ENCODE results near the gene GALNS. TPM values are rescaled to one million over a fixed set of nuclear protein-coding genes. Genes with fewer than 3 reads are reported as not detected.

GALNS gene
- total and polyA plus RNA-seq, 2 donors (not counting 1 experiment from before 2014, with no cell fraction given): 45.5 to 68.4 TPM

DNA sequence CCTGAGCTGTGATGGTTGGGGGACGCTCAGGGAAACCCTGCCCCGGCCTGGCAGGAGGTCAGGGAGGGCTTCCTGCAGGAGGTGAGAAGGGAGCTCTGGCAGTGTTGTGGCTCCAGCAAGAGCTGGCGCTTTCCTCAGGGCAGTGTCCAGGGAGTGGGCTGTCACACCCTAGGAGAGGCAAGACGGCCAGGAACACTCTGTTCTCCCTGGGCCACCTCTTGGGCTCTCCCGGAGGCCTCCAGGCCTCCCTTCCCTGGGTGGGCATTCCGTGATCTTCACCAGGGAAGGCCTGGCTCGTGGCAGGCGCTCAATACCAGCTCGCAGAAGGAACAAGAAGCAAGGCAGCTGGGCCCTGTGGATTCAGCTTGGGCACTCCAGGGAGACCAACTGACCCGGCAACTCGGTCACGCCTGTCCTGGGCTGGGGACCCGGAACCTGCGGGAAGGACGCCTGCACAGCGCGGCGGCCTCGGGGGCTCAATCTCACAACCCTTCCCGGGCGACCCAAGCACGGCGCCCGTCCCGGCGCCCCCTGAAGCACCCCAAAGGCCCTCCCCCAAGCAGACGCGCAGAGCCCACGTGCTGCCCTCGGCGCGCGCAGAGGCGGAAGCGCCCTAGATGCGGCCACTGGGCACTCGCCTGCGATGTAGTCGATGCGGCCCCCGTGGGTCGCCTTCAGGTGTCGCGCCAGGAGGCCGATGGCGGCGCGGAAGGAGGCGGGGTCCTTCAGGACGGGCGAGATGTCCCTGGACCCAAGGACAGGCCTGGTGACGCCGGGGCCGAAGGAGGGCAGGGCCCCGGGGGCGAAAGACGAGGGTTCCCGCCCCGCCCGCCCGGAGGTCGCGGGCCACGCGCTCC lies 45.6 kb downstream of the GALNS start:
- H4K20me1 ChIP-seq (ENCODE audit: control insufficient read depth, insufficient read depth, low read length, poor library complexity, severe bottlenecking): peaks cover 39% of the 10 kb centered on the region
- Mint-ChIP-seq H3K27ac (peak overlapping the region; percentile 96), H3K27me3 (no peaks in the 10 kb centered on the region), H3K4me3 (peak overlapping the region; percentile 92), H3K9me3 (ENCODE audit: insufficient read depth) (no peaks in the 10 kb centered on the region), H3K4me1 (peaks cover 19% of the 10 kb centered on the region)
- peak overlapping the region; percentile 79 for H3K9ac ChIP-seq (ENCODE audit: low read length)
- ChIA-PET CTCF (interaction anchor here (0.9 to 3.9 kb wide), 12 partner anchors 10 to 406 kb away, joined by 3 to 23 read pairs (median 4); partner anchors contain the start of genes GALNS, TRAPPC2L and ZNF778), POLR2A (interaction anchor here (0.7 to 2.3 kb wide), 7 partner anchors 10 to 406 kb away, joined by 3 to 11 read pairs (median 5); partner anchors contain the start of genes GALNS, TRAPPC2L and ZNF778)
- H3K27ac ChIP-seq (ENCODE audit: low read length in 2 of 2): peak overlapping the region; percentile 61 to 65
- ATAC-seq (ENCODE audit: low read depth): peak; percentile 40
- peaks cover 15% of the 10 kb centered on the region for H3K79me2 ChIP-seq (ENCODE audit: control insufficient read depth, insufficient read depth, low read length)
- intact Hi-C loops (cut with micrococcal nuclease): loop anchor here (1.0 kb wide), 1 partner anchor 406 kb away; the partner anchor contains the start of gene ZNF778
- peaks cover 0 to 23% of the 10 kb centered on the region in 2 experiments for H3K36me3 ChIP-seq (replicated peaks in 1 of 2; ENCODE audit: control extremely low read depth in 1 of 2, control insufficient read depth in 1 of 2, extremely low read depth in 1 of 2, insufficient read depth in 2 of 2, low read length in 1 of 2)
- TF ChIP-seq CTCF (IDR thresholded peaks at IDR 0.05): no peak
- TF ChIP-seq EZH2 (IDR thresholded peaks at IDR 0.05; ENCODE audit: borderline replicate concordance, insufficient read depth, low read depth, low read length, poor library complexity, severe bottlenecking): no peak
- H3K4me2 ChIP-seq (replicated peaks; ENCODE audit: low read depth, low read length, poor library complexity, severe bottlenecking): peak overlapping the region; percentile 99
- H2AFZ ChIP-seq (ENCODE audit: insufficient read depth, low read depth, low read length, poor library complexity, severe bottlenecking): peak overlapping the region; percentile 78
- H3K9me3 ChIP-seq (ENCODE audit: control extremely low read depth in 1 of 3, control insufficient read depth in 2 of 3, insufficient read depth in 1 of 3, low read length in 2 of 3): no peaks in the 10 kb centered on the region
- 2% methylated on average over 65 of the region's 65 CpGs for WGBS (ENCODE audit: insufficient coverage)
- peak overlapping the region; percentile 45 to 90 (median 77) for H3K4me3 ChIP-seq (ENCODE audit: control extremely low read depth in 1 of 5, extremely low read depth in 1 of 5, insufficient read depth in 1 of 5, low read depth in 2 of 5, low read length in 4 of 5)
- H3K27me3 ChIP-seq (replicated peaks in 1 of 4; ENCODE audit: control extremely low read depth in 1 of 4, control insufficient read depth in 3 of 4, insufficient read depth in 4 of 4, low read length in 3 of 4): no peaks in the 10 kb centered on the region
- H3K4me1 ChIP-seq (ENCODE audit: control insufficient read depth in 2 of 2, insufficient read depth in 2 of 2, low read length in 2 of 2): peaks cover 11 to 26% of the 10 kb centered on the region in 2 donors
- peak; percentile 82 for DNase-seq

Data from B cell (primary cell).